ENCODE measurements around the gene THADA.

The THADA gene

DNA sequence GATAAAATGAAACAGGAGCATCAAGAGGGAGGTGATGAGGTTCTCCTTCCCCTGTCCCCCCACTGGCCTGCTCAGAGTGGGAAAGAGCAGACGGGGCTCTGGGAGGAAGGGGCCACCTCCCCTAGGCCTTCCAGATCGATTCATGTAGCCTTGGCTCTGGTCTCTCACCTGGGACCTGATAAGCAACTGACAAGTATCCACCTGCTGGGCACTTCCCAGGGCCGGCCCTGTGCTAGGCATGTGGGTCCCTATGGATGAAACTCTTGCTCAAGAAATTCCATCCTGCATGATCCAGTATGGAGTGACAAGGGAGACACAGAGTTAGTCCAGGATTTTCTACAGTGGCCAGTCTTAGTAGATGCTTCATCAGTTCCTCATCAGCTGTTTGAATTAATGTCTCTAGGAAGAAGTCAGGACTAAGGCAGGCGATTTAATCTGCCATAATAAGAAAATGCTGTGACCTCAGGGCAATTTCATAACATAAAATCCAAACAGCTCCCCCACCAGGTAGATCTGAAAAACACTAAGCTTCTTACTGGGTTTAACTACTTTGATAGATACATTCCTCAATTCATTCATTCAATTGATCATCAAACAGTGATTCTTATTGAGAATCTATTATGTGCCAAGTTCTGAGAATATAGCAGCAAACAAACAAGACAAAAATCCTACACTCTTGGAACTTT lies 324.8 kb downstream of the THADA start:
- DNase-seq, result no peak
- in situ Hi-C loops (cut with HindIII; ENCODE audit: low pct_ligation_motif_present, low pct_unique_long_range_greater_than_20kb, low sequenced_read_pairs), result loop anchor here (25.0 kb wide), 1 partner anchor 191 kb away; no protein-coding TSS in a partner anchor

DNA sequence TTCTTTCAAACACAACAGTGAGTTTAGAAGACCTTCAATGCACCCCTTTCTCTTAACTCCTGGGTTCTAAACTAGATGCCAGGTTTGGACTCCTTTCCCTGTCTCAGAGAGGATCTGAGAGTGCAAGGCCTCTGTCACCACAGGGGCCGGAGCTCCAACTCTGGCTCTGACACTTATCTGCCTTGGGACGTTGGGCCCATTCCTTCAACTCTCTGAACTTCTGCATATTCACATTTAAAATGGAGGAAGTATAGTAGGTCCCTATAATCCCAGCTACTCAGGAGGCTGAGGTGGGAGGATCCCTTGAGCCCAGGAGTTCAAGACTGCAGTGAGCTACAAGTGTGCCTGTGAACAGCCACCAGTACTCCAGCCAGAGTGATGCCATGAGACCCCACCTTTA lies 325.4 kb downstream of the THADA start:
- in situ Hi-C loops (cut with HindIII; ENCODE audit: low pct_ligation_motif_present, low pct_unique_long_range_greater_than_20kb, low sequenced_read_pairs), result loop anchor here (25.0 kb wide), 1 partner anchor 192 kb away; no protein-coding TSS in a partner anchor
- DNase-seq, result no peak

DNA sequence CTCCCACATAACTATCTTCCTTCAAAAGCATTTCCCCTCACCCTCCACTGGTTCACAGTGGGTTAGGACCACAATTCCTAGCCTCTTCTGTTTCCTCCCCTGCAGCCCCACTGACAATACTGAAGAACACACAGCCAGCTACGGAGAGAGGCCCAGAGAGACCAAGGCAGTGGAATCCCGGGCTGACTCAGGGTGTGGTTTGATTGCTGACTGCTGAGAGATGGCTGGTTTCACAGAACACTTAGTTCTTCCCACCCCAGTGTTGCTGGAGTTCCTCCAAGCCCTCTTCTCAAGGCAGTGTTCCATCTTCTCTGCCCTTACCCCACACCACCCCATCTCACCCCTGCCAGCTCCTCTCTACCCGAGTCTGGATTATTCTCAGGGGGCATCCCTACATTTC lies 326.1 kb downstream of the THADA start:
- peak; percentile 49 for DNase-seq
- in situ Hi-C loops (cut with HindIII; ENCODE audit: low pct_ligation_motif_present, low pct_unique_long_range_greater_than_20kb, low sequenced_read_pairs), result loop anchor here (25.0 kb wide), 1 partner anchor 193 kb away; no protein-coding TSS in a partner anchor

DNA sequence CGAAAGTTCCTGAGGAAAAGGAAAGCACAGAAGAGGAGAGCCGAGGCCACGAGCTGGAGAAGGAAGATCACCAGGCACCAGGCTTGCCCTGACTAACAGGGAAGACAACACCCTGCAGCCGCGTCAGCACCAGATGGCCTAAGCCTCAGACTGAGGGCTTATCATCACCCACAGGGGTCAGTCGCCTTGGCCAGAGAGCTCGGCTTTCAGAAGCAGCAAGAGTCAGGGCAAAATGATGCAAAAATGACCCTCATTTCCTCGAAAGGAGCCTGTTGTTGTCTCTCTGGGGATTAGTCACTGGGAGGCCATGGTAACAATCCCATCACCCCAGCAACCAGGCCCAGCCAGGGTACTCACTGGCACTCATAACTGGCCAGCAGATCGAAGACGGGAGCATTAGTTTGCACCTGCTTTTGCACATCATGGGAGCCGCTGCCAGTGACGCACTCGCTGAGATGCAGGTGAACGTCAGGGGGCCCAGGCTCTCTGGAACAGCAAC lies 326.7 kb downstream of the THADA start:
- peak; percentile 74 for DNase-seq
- in situ Hi-C loops (cut with HindIII; ENCODE audit: low pct_ligation_motif_present, low pct_unique_long_range_greater_than_20kb, low sequenced_read_pairs), result loop anchor here (25.0 kb wide), 1 partner anchor 193 kb away; no protein-coding TSS in a partner anchor

DNA sequence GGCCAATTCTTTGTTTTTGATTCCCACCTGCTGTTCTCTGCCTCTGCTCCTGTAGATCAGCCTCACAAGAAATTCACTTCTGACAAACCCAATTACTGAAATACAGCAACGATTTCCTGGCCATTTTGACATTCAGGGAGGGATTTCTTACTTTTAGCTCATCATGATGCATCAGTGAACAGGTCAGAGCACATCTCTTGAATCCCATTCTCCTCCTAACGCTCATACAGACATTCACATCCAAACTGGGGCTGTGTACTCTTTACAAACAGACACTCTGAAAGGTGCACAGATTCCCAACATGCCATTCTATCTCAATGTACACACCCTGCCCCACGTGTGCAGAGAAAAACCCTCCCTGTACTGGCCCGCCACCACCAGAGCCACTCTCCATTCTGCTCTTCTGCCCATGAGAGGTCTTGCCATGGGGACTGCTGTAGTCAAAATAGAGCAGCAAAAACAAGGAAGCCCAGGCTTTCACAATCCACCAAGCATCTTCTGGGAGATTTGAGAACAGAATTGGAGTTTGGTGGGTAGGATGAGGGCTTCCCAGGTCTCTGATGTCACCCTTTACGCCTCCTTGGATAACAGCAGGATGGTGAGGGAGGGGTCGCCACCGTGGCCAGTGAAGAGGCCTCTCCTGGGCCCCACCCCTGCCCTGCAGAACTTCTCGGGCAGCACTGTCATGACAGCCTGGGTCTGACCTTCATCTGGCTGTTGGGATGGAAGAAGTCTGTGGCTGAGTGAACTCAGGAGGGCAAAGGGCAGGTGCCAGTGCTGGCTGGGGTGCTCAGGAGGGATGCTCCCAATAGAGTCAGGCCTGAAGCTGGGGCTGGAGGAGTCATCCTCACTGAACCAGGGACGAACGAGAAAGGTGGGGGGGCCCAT lies 327.5 kb downstream of the THADA start:
- in situ Hi-C loops (cut with HindIII; ENCODE audit: low pct_ligation_motif_present, low pct_unique_long_range_greater_than_20kb, low sequenced_read_pairs), result loop anchor here (25.0 kb wide), 1 partner anchor 194 kb away; no protein-coding TSS in a partner anchor
- DNase-seq, result no peak

DNA sequence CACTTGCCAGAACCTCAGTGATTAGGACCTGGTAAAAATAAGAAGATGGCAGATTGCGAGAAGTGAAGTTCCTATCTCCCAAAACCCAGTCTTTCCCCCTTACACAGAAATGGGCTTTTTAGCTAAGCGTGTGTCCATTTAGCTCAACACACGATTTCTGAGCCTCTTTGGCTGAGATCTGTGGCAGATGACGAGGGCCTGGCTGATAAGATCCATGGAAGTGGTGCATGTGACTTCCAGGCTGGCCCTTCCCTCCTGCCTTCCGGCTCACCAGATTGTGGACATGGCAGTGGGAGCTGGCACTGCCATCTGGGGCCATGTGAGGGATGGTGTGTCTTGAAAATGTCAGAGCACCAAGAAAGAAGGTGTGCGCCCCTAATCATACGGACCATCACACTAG lies 328.5 kb downstream of the THADA start:
- in situ Hi-C loops (cut with HindIII; ENCODE audit: low pct_ligation_motif_present, low pct_unique_long_range_greater_than_20kb, low sequenced_read_pairs), result loop anchor here (25.0 kb wide), 1 partner anchor 195 kb away; no protein-coding TSS in a partner anchor
- no peak for DNase-seq

DNA sequence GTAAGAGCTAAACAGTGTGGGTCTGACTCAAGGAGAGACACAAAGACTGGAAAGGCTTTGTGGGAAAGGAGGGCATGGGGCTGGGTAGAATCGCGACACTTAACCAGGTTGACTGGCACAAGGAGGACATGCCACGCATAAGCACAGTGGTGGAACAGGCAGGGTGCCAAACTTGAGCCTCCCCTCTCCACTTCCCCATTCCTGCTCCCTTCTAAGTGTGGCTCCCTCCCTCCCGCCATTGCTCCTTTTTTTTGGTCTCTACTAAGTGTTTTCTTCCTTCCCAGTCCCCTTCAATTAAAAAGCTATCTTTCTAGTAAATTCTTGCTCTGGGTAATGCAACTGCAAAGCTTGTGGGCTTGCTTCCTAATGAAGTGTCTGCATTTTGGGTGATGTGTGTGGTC lies 329.1 kb downstream of the THADA start:
- DNase-seq, result no peak
- in situ Hi-C loops (cut with HindIII; ENCODE audit: low pct_ligation_motif_present, low pct_unique_long_range_greater_than_20kb, low sequenced_read_pairs), result loop anchor here (25.0 kb wide), 1 partner anchor 196 kb away; no protein-coding TSS in a partner anchor

DNA sequence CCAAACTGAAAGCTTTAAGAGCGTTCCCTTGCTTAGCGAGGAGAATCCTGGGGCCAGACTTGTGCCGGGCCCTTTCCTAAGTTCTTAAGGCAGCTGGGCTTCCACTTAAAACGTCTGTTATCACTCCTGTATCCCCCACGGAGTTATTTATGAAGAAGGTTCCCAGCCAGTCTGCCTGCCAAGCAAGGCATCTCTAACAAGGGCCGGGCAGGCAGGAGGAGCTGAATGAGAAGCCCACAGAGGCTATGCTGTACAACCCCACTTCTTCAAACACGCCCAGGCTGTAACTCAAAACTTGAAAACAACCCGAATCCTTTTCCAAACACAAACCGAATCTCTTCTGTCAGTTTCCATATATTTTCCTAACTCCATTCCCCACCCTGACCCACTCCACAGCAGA lies 330.4 kb downstream of the THADA start:
- in situ Hi-C loops (cut with HindIII; ENCODE audit: low pct_ligation_motif_present, low pct_unique_long_range_greater_than_20kb, low sequenced_read_pairs), result loop anchor here (25.0 kb wide), 1 partner anchor 197 kb away; no protein-coding TSS in a partner anchor
- no peak for DNase-seq

DNA sequence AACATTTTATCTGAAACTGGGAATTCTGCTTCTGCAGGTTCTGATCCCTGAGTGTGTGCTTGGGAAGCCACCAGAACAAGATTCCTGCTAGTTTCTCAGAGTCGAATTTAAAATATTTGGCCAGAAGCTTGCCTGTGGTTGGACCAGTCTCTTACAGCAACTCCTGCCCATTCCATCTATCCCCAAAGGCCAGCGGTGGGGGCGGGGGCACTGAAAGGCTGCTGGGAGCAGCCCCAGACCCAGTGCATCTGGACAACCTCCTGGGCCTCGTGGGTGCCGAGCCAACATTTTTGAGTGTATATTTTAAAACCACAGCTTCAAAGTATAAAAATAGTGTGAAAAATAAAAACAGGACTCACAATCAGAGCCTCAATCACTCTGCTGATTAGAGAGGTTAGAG lies 330.8 kb downstream of the THADA start:
- in situ Hi-C loops (cut with HindIII; ENCODE audit: low pct_ligation_motif_present, low pct_unique_long_range_greater_than_20kb, low sequenced_read_pairs), result loop anchor here (25.0 kb wide), 1 partner anchor 197 kb away; no protein-coding TSS in a partner anchor
- no peak for DNase-seq

DNA sequence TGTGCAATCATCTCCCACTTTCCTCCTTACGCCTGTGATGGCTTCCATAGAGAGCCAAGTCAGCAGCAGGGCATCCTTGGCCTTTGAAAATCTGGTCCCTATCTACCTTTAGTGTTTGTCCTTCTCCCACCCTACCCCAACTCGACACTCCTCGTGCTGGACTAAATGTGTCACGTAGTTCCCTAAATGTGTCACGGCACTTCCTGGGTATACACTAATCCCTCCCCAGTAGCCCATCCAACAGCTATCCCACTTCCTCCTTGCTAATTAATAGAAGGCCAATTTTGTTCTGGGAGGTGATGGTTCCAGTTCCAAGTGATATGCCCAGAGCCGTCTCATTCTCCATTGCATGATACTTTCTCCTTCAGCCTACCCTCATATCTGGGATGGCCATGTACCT lies 332.9 kb downstream of the THADA start:
- in situ Hi-C loops (cut with HindIII; ENCODE audit: low pct_ligation_motif_present, low pct_unique_long_range_greater_than_20kb, low sequenced_read_pairs), result loop anchor here (25.0 kb wide), 1 partner anchor 199 kb away; no protein-coding TSS in a partner anchor
- no peak for DNase-seq

DNA sequence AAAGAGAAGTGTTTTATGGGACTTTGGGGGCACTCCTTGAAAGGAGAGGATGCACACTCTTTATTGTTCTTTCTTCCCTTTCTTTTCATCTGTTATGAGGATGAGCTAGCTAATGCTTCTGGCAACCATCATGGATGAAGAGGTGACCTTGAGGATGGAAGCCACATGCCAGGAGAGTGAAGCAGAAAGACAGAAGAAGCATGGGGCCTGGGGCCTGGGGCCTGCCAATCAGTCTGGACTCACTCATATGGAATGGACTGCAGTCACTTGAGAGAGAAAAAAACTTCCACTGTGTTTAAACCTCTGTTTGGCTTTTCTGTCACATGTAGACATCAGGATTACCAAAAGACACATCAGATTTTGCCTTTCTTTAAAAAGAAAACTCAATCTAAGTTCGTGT lies 333.6 kb downstream of the THADA start:
- DNase-seq, result no peak
- in situ Hi-C loops (cut with HindIII; ENCODE audit: low pct_ligation_motif_present, low pct_unique_long_range_greater_than_20kb, low sequenced_read_pairs), result loop anchor here (25.0 kb wide), 1 partner anchor 200 kb away; no protein-coding TSS in a partner anchor

DNA sequence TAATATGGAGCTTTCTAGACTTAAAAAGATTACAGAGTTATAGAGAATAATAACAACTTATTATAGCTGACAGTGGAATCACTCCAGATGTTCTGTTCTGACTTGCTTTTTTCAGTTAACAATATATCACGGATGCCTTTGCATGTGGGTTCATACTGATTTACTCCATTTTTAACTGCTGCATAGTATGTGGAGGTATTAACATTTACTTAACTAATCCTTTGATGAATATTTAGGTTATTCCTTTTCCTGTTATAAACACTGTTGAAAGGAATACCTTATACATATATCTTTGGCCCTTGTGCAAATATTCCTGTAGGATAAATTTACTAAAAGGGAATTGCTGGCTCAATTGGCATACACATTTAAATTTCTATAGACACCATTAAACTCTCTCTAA lies 336.3 kb downstream of the THADA start:
- in situ Hi-C loops (cut with HindIII; ENCODE audit: low pct_ligation_motif_present, low pct_unique_long_range_greater_than_20kb, low sequenced_read_pairs), result loop anchor here (25.0 kb wide), 1 partner anchor 203 kb away; no protein-coding TSS in a partner anchor
- DNase-seq, result no peak

DNA sequence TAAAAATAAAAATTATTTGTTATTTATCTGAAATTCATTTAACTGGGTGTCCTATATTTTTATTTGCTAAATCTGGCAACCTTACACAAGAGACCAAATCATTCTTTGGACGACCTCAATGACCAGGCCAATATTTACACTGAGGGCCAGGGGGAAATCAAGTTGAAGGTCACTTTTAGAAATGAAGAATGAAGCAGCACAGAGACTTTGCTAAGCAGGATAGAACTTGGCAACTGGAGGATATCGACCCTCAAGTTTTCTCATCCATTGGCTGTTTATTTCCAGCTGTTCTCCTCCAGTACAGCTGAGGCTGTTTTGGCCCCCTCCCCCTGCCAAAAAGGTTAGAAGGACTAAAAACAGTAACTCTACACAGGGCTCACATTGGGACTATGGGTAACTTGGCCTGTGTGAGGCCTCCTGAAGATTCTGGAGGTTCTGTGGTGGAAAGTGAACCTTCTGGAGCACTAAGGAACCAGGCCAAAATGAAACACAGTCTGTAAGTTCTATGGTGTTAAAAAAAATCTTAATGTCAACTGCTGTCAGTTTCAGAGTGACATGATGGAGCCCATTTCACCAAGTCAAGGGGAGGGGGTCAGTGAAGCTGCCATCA lies 337.2 kb downstream of the THADA start:
- no peak for DNase-seq
- in situ Hi-C loops (cut with HindIII; ENCODE audit: low pct_ligation_motif_present, low pct_unique_long_range_greater_than_20kb, low sequenced_read_pairs), result loop anchor here (25.0 kb wide), 1 partner anchor 204 kb away; no protein-coding TSS in a partner anchor

DNA sequence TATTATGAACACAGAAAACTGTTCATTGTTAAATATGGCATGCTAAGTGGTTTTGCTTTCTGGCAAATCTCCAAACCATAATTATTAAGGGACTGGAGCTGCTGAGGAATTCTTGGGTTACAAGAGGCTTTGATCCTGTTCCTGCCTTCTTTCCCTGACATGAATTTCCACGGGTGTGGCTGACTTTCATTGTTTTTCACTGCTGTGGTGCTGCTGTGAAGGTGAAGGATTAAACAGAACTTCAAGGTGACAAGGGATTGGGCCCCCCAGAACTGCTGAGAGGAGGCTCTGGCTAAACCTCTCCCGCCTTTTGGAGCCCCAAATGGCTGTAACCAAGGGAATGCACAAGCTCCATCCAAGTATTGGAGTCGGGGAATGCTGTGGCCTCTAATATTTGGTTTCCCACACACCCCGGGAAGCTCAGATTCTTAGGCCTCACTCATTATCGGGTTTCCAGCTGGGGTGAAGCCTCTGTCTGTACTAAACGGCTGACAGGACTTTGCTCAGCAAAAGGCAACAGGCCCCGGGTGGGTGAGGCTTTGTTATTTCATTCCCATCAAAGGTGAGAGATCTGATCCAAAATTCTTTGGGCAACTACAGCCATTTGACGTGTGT lies 340.4 kb downstream of the THADA start:
- in situ Hi-C loops (cut with HindIII; ENCODE audit: low pct_ligation_motif_present, low pct_unique_long_range_greater_than_20kb, low sequenced_read_pairs), result loop anchor here (25.0 kb wide), 1 partner anchor 207 kb away; no protein-coding TSS in a partner anchor
- no peak for DNase-seq

DNA sequence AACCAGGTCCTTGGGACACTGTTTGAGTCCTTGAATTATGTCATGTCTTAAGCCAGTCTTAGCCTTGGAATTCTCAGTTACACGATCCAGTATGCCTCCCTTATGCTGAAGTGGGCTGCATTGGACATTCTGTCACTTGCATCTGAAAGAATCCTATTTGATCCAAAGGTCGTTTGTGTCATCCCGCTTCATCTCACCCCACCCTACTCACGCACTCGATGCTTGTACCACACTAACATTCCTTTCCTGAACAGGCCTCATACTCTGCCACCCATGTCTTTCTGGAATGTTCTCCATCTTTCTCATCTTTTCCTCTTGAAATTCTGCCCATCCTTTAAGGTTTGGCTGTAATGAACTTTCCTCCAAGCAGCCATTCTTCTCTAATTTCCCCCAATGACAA lies 341.5 kb downstream of the THADA start:
- in situ Hi-C loops (cut with HindIII; ENCODE audit: low pct_ligation_motif_present, low pct_unique_long_range_greater_than_20kb, low sequenced_read_pairs), result loop anchor here (25.0 kb wide), 1 partner anchor 208 kb away; no protein-coding TSS in a partner anchor
- DNase-seq, result no peak

DNA sequence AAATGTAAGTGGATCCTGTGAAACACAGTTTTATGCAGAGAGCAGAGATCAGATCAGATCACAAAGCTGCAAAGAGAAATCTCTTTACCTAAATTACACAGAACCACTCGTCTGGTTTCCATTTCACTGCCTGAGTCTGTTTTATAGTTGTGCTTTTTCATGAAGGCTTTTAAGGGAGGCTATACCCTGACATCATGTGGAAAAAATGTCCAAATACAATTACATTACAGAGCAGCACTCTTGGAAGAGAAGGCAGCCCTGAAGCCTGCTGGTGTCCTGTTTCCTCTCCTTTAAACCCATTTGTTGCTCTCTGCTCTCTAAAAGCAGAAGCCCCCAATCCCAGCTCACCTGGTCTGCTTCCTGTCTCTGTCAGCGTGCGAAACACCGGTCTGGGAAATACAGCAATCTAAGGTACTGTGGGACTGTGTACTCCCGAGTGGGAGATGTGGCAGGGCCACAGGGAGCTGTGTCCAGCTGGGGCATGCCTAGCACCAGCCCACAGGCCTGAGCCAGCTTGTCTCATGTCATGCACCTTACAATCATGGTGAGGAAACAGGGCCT lies 344.6 kb downstream of the THADA start:
- no peak for DNase-seq
- in situ Hi-C loops (cut with HindIII; ENCODE audit: low pct_ligation_motif_present, low pct_unique_long_range_greater_than_20kb, low sequenced_read_pairs), result loop anchor here (25.0 kb wide), 1 partner anchor 211 kb away; no protein-coding TSS in a partner anchor

DNA sequence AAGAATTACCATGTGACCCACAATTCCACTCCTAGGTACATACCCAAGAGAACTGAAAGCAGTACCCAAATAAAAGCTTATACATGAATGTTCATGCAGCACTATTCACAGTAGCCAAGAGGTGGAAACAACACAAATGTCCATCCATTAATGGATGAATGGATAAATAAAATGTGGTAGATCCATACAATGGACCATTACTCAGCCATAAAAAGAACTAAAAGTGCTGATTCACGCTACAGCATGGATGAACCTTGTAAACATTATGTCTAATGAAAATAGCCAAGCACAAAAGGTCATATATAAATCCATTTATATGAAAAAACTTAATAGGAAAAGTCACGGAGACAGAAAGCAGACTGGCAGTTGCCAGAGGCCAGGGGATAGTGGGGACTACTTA lies 345.8 kb downstream of the THADA start:
- DNase-seq, result no peak
- in situ Hi-C loops (cut with HindIII; ENCODE audit: low pct_ligation_motif_present, low pct_unique_long_range_greater_than_20kb, low sequenced_read_pairs), result loop anchor here (25.0 kb wide), 1 partner anchor 212 kb away; no protein-coding TSS in a partner anchor

Data from ACHN (cell line).